ENCODE measurements around the gene NUDT16L1. TPM values are rescaled to one million over a fixed set of nuclear protein-coding genes. Genes with fewer than 3 reads are reported as not detected.

Gene NUDT16L1
- total RNA-seq, 1 experiment from 2014 or later = 5.5 TPM

Small RNA genes within 50 kb of the gene (small RNA-seq; reads per million reads assigned to genes)
- 0 reads per million in 2 experiments for gene MIR6769A

Other genes starting within 250 kb of the NUDT16L1 start
- gene NMRAL1, start 218.9 kb upstream of the NUDT16L1 start, total RNA-seq (2014; rRNA removed; shearing (Covaris generic)) = 47.9 and 50.7 TPM in 2 replicates
- 32.2 and 34.6 TPM in 2 replicates for gene HMOX2, start 217.2 kb upstream of the NUDT16L1 start, total RNA-seq (2014; rRNA removed; shearing (Covaris generic))
- gene CDIP1, start 154.8 kb upstream of the NUDT16L1 start, total RNA-seq (2014; rRNA removed; shearing (Covaris generic)) = 4.7 and 5.3 TPM in 2 replicates
- gene C16orf96, start 137.2 kb upstream of the NUDT16L1 start, total RNA-seq (2014; rRNA removed; shearing (Covaris generic)) = not detected in 2 replicates
- gene UBALD1, start 78.7 kb upstream of the NUDT16L1 start, total RNA-seq (2014; rRNA removed; shearing (Covaris generic)) = 10.7 and 11.5 TPM in 2 replicates
- 13.6 and 15.3 TPM in 2 replicates for gene MGRN1, start 68.7 kb upstream of the NUDT16L1 start, total RNA-seq (2014; rRNA removed; shearing (Covaris generic))
- gene ANKS3, start 40.7 kb downstream of the NUDT16L1 start, total RNA-seq (2014; rRNA removed; shearing (Covaris generic)) = 8.2 and 13.8 TPM in 2 replicates
- 0.15 and 0.26 TPM in 2 replicates for gene DNAAF8, start 41.0 kb downstream of the NUDT16L1 start, total RNA-seq (2014; rRNA removed; shearing (Covaris generic))
- 6.2 and 7.0 TPM in 2 replicates for gene ZNF500, start 73.6 kb downstream of the NUDT16L1 start, total RNA-seq (2014; rRNA removed; shearing (Covaris generic))
- not detected in 2 replicates for gene SEPTIN12, start 94.8 kb downstream of the NUDT16L1 start, total RNA-seq (2014; rRNA removed; shearing (Covaris generic))
- not detected in 2 replicates for gene SMIM22, start 101.8 kb downstream of the NUDT16L1 start, total RNA-seq (2014; rRNA removed; shearing (Covaris generic))
- 5.3 and 9.5 TPM in 2 replicates for gene ROGDI, start 109.1 kb downstream of the NUDT16L1 start, total RNA-seq (2014; rRNA removed; shearing (Covaris generic))
- gene GLYR1, start 153.7 kb downstream of the NUDT16L1 start, total RNA-seq (2014; rRNA removed; shearing (Covaris generic)) = 21.8 and 31.1 TPM in 2 replicates
- 25.2 and 27.1 TPM in 2 replicates for gene UBN1, start 153.9 kb downstream of the NUDT16L1 start, total RNA-seq (2014; rRNA removed; shearing (Covaris generic))
- gene PPL, start 243.6 kb downstream of the NUDT16L1 start, total RNA-seq (2014; rRNA removed; shearing (Covaris generic)) = 2.5 and 3.5 TPM in 2 replicates

Data from NCI-H460 (cell line).